K562 (cell line): ENCODE measurements around the gene DCAF10.

Experiments
- ASH1L ChIP-seq: fragments of 450-650 bp; IDR thresholded peaks from 2 replicates; pipeline ENCODE4 v1.6.1; 2018; ENCODE audit warnings: borderline replicate concordance, mild to moderate bottlenecking, low read depth; ENCODE audit not compliant: partially characterized antibody
- CHD1 ChIP-seq: fragments of 200-600 bp; sonication (generic); IDR thresholded peaks from one replicate; pipeline ENCODE4 v1.6.1; 2012; ENCODE audit warnings: mild to moderate bottlenecking, moderate library complexity, low read length, inconsistent platforms
- CTCF ChIP-seq, 3 experiments: IDR thresholded peaks in 2 of 3; conservative IDR thresholded peaks in 1 of 3; 2 replicates each; pipeline ENCODE4 v1.5.1; 2011 to 2012; ENCODE audit warnings: low read length in 3 of 3, mild to moderate bottlenecking in 3 of 3, control low read depth in 2 of 3, improper control_type of control experiment in 1 of 3, inconsistent platforms in 1 of 3, low read depth in 1 of 3, mixed read lengths in 1 of 3, moderate library complexity in 1 of 3; ENCODE audit not compliant: insufficient read depth in 2 of 3
- EP300 ChIP-seq: IDR thresholded peaks from 2 replicates; pipeline ENCODE4 v1.6.1; 2012; ENCODE audit warnings: low read length, improper control_type of control experiment
- JUNB ChIP-seq: fragments of 450-650 bp; formaldehyde crosslinking; conservative IDR thresholded peaks from 2 replicates; pipeline ENCODE4 v1.4.0; 2020; ENCODE audit warnings: mild to moderate bottlenecking
- NR4A1 ChIP-seq, 2 experiments: fragments of 250-450 bp in 1 of 2; fragments of 450-650 bp in 1 of 2; sonication (Bioruptor Pico) in 1 of 2; IDR thresholded peaks; 2 replicates each; pipeline versions ENCODE4 v1.4.0 to v1.6.1; 2016 to 2020; ENCODE audit warnings: mild to moderate bottlenecking in 2 of 2, missing compliant biosample characterization in 1 of 2, missing genetic modification characterization in 1 of 2, moderate library complexity in 1 of 2
- POLR2A ChIP-seq: fragments of 450-650 bp; conservative IDR thresholded peaks from 2 replicates; pipeline ENCODE4 v1.6.1; 2016
- SP1 ChIP-seq: sonication (generic); formaldehyde crosslinking; IDR thresholded peaks from 2 replicates; pipeline ENCODE4 v1.8.1; 2022; ENCODE audit warnings: mild to moderate bottlenecking, missing genetic modification reagents
- STAT5A ChIP-seq: IDR thresholded peaks from 2 replicates; pipeline ENCODE4 v1.6.1; 2012; ENCODE audit warnings: low read length, inconsistent platforms, borderline replicate concordance
- USF2 ChIP-seq: sonication (generic); formaldehyde crosslinking; IDR thresholded peaks from 2 replicates; pipeline ENCODE4 v1.5.0; 2020; ENCODE audit warnings: missing genetic modification reagents
- ZNF217 ChIP-seq: sonication (generic); formaldehyde crosslinking; IDR thresholded peaks from 2 replicates; pipeline ENCODE4 v1.8.0; 2022; ENCODE audit warnings: mild to moderate bottlenecking, missing genetic modification reagents
- ZNF551 ChIP-seq: fragments of 250-450 bp; sonication (Bioruptor Pico); IDR thresholded peaks from 2 replicates; pipeline ENCODE4 v1.5.0; 2021; ENCODE audit warnings: mild to moderate bottlenecking, moderate library complexity

DNA sequence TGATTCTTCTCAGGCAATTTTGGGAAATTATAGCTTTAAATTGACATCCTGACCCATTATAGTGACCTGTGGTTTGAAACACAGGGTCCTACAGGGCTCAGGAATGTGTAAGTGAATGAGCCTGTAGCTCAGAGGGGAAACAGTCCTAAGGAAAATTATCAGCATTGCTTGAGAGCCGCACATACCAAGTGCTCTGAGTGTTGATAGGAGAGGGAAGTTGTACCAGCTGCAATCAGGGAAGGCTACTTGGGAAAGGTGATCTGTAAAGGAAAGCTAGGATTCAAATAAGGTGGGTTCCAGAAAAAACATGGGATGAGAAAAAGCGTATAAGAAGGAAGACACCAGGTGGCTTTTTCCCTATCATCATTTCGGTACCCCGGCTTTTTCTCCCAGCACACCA lies 107.7 kb downstream of the DCAF10 start:
- TF ChIP-seq SP1 (CRISPR knock-in tag), result no peak
- no peak for TF ChIP-seq ZNF551 (CRISPR knock-in tag)
- TF ChIP-seq CTCF (IDR thresholded peaks at IDR 0.05 in 2 of 3, conservative IDR thresholded peaks at IDR 0.05 in 1 of 3; ENCODE audit: insufficient read depth in 2 of 3, low read depth in 1 of 3, low read length in 3 of 3), result no peak
- TF ChIP-seq USF2, result no peak
- TF ChIP-seq ZNF217 (CRISPR knock-in tag), result no peak
- no peak for TF ChIP-seq NR4A1 (CRISPR knock-in tag; IDR thresholded peaks at IDR 0.05)
- TF ChIP-seq NR4A1 (tag; IDR thresholded peaks at IDR 0.05), result no peak
- TF ChIP-seq EP300, result no peak
- no peak for TF ChIP-seq ASH1L
- no peak for TF ChIP-seq STAT5A
- no peak for TF ChIP-seq POLR2A
- TF ChIP-seq JUNB (CRISPR knock-in tag), result no peak
- no peak for TF ChIP-seq CHD1
